ENCODE data around the gene TF. TPM values are rescaled to one million over a fixed set of nuclear protein-coding genes. Genes with fewer than 3 reads are reported as not detected.

The TF gene
- total RNA-seq = 0.14 TPM in 1 of 2 replicates, not detected in the other

DNA sequence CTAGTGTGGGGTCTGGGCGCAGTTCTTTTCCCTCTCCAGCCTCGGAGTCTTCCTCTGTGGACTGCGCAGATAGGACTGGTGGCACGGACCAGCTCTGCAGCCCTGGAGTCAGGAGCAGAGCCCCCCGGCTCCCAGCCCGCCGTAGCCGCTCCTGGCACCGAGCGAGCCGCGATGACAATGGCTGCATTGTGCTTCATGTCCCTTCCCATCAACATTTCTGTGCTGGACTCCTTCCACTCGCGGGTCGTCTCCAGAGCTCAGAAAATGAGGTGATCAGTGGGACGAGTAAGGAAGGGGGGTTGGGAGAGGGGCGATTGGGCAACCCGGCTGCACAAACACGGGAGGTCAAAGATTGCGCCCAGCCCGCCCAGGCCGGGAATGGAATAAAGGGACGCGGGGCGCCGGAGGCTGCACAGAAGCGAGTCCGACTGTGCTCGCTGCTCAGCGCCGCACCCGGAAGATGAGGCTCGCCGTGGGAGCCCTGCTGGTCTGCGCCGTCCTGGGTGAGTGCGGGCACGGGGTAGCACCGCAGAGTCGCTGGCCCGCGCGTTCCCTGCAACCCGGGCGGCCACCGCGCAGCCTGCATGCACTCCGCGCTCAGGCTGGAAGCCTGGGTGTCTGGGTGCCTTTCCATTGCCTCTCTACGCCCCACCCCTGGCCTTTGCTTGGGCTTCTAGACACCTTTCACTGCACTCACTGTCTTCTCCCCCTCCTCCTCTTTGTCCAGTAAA lies at the start of gene TF:
Gene TF (plus strand): TSS at position 413 of the 731 bp plus-strand sequence. CDS start 48 bp downstream, at position 461.

DNA sequence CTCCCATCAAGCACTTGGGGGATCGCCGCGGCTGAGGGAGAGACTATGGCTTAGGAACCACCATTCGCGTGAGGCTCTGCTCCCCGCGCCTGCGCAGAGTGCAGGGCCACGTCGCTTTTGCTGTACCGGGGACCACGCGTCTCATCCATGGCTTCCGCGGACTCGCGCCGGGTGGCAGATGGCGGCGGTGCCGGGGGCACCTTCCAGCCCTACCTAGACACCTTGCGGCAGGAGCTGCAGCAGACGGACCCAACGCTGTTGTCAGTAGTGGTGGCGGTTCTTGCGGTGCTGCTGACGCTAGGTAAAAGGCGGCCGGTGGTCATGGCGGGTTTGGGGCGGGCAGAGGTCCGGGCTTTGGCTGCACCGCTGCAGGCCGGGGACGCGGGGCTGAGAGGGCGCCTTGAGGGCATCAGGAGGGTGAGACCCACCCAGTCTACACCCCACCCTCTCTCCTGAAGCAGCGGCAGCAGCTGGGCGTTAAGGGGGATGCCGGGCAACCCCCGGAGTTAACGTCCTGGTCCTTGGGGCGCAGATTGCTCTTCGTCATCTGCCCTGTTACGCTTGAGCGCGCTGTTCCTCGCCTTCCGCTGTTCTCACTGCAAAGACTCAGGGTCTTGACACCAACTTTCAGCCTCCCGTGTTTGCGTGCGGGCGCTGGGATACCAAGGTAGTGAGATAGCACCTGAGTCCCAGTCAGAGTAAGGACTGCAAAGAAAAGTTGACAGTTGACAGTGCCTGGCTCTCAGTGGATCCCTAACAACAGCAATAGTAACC lies 59.7 kb downstream of the TF start, which contains the start of gene SRPRB:
Gene SRPRB (plus strand): TSS at position 114 of the 774 bp plus-strand sequence. CDS start 34 bp downstream, at position 148.

Small RNA genes within 50 kb of the gene (small RNA-seq; reads per million reads assigned to genes)
- gene RNA5SP140 = not detected

Other genes starting within 250 kb of the TF start
- gene CDV3, start 172.7 kb upstream of the TF start, total RNA-seq = 251 and 280 TPM in 2 replicates
- 83.0 and 92.5 TPM in 2 replicates for gene TOPBP1, start 84.5 kb upstream of the TF start, total RNA-seq
- 55.2 and 68.4 TPM in 2 replicates for gene SRPRB, start 59.4 kb downstream of the TF start, total RNA-seq
- gene RAB6B, start 149.5 kb downstream of the TF start, total RNA-seq = 0.66 and 0.72 TPM in 2 replicates